ENCODE measurements around the gene MOCS2.

Gene MOCS2

DNA sequence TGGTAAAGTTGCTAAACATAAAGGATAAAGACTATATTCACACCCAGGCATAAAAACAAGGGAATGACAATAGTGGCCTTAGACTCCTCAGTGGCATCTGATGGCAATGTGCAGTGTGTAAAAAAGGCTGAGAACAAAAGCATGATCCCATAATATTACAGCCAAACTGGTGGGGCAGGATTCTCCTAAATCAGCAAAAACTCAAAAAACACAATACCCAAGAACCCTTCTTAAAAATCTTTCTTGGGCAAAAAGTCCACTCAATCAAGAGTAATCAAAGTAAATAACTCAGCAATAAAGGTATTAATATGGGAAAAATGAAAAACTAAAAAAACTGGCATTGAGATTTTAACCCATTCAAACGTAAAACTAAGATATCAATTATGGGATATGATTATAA lies 1.6 kb upstream of the MOCS2 start:
- H3K9me3 Mint-ChIP-seq = no peaks in the 10 kb centered on the region
- DNase-seq (no peak), ATAC-seq (replicated peaks) (no peak)
- peaks cover 4 to 10% of the 10 kb centered on the region in 2 donors for H3K36me3 Mint-ChIP-seq
- H3K4me3 Mint-ChIP-seq = no peak overlapping the region
- H3K4me1 Mint-ChIP-seq = peaks cover 14 to 21% of the 10 kb centered on the region in 2 donors
- no peak overlapping the region for H3K27ac Mint-ChIP-seq
- no peaks in the 10 kb centered on the region for H3K27me3 Mint-ChIP-seq

- H3K4me3 Mint-ChIP-seq = peak overlapping the region; percentile 94 to 96
- H3K27me3 Mint-ChIP-seq = no peaks in the 10 kb centered on the region
- no peaks in the 10 kb centered on the region for H3K9me3 Mint-ChIP-seq
- DNase-seq (no peak), ATAC-seq (replicated peaks) (peak; percentile 3 to 8)
- H3K4me1 Mint-ChIP-seq = peaks cover 16 to 26% of the 10 kb centered on the region in 2 donors
- H3K27ac Mint-ChIP-seq = peak overlapping the region; percentile 95
- H3K36me3 Mint-ChIP-seq = peaks cover 8 to 20% of the 10 kb centered on the region in 2 donors
Measured at GRCh38 chr5:53110156-53110555, 599 bp upstream of the MOCS2 start.

DNA sequence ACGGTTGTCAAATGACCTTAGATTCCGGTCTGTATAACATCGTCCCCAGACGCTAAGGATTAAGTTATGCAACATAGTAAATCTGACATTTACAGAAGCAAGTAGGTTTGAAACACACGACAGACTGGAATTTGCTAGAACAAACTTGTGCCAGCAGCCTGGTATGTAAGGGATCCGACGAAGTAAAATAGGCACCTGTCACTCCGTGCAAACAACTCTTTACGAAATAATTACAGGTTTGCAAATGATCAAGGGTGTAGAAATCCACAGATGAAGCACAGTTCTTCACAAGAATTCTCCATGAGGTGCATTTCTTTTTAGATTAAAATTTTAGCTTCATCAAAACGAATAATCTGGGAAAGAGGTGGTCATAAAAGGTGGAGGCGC lies 508 bp downstream of the MOCS2 start:
- H3K4me1 Mint-ChIP-seq = peaks cover 16 to 26% of the 10 kb centered on the region in 2 donors
- H3K36me3 Mint-ChIP-seq = peaks cover 6 to 23% of the 10 kb centered on the region in 2 donors
- peak; percentile 10 to 17 for ATAC-seq (replicated peaks)

GRCh38 chr5:53105611-53106300 lies 3.8 kb downstream of the MOCS2 start:
- peaks cover 15 to 31% of the 10 kb centered on the region in 2 donors for H3K4me1 Mint-ChIP-seq

More for the DNA sequence above, 508 bp downstream of the MOCS2 start:
- no peaks in the 10 kb centered on the region for H3K9me3 Mint-ChIP-seq
- peak overlapping the region; percentile 94 to 96 for H3K4me3 Mint-ChIP-seq
- no peaks in the 10 kb centered on the region for H3K27me3 Mint-ChIP-seq
- H3K27ac Mint-ChIP-seq = peak overlapping the region; percentile 95
- DNase-seq = no peak

DNA sequence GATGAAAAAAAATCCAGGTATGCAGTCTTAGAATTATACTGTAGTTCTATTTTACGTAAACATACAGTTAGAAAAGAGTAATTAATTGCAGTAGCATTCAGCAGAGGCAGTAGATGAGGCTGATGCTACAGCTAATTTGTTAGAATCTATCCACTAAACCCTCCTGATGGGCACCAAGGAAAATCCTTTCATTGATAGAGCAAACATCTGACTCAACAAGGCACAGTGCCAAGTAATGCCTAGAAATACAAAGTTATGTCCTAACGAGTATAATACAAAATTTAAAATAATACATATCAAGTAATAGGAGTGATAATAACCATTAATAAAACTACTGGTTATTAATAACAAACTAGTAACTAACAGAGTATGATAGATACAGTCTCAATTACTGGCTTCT lies 9.0 kb downstream of the MOCS2 start:
- no peak overlapping the region for H3K4me3 Mint-ChIP-seq
- peaks cover 3 to 13% of the 10 kb centered on the region in 2 donors for H3K4me1 Mint-ChIP-seq
- no peaks in the 10 kb centered on the region for H3K9me3 Mint-ChIP-seq
- ATAC-seq (replicated peaks) (no peak), DNase-seq (no peak)
- H3K36me3 Mint-ChIP-seq = peaks cover 15 to 46% of the 10 kb centered on the region in 2 donors
- H3K27ac Mint-ChIP-seq = no peak overlapping the region
- no peaks in the 10 kb centered on the region for H3K27me3 Mint-ChIP-seq

More at GRCh38 chr5:53105611-53106300, 3.8 kb downstream of the MOCS2 start:
- Mint-ChIP-seq H3K36me3 (peaks cover 12 to 38% of the 10 kb centered on the region in 2 donors), H3K27me3 (no peaks in the 10 kb centered on the region), H3K9me3 (no peaks in the 10 kb centered on the region), H3K4me3 (no peak overlapping the region), H3K27ac (no peak overlapping the region)
- no peak for ATAC-seq (replicated peaks)
- no peak for DNase-seq

DNA sequence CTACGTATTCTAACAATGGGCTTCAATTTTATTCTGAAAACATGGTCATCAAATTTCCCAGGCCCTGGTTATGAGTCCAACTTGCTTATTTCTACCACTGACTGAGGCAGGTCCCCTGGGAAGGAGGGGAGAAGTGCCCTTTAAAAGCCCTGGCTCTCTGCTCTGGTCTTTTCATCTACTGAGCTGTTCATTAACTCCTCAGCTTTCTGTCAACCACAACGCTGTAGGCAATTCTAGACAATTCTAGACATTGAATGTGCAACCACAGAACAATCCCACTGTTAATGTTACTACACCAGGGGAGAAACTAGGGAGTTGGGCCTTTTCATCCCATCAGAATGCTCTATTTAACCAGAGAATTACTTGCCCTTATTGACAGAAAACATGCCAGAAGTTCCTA lies 10.0 kb downstream of the MOCS2 start:
- peak in 1 of 2 donors; percentile 21 for ATAC-seq (replicated peaks)
- no peaks in the 10 kb centered on the region for H3K27me3 Mint-ChIP-seq
- no peak for DNase-seq
- peaks cover 15 to 39% of the 10 kb centered on the region in 2 donors for H3K36me3 Mint-ChIP-seq
- no peak overlapping the region for H3K4me3 Mint-ChIP-seq
- H3K27ac Mint-ChIP-seq = no peak overlapping the region
- peaks cover 3 to 13% of the 10 kb centered on the region in 2 donors for H3K4me1 Mint-ChIP-seq
- no peaks in the 10 kb centered on the region for H3K9me3 Mint-ChIP-seq

DNA sequence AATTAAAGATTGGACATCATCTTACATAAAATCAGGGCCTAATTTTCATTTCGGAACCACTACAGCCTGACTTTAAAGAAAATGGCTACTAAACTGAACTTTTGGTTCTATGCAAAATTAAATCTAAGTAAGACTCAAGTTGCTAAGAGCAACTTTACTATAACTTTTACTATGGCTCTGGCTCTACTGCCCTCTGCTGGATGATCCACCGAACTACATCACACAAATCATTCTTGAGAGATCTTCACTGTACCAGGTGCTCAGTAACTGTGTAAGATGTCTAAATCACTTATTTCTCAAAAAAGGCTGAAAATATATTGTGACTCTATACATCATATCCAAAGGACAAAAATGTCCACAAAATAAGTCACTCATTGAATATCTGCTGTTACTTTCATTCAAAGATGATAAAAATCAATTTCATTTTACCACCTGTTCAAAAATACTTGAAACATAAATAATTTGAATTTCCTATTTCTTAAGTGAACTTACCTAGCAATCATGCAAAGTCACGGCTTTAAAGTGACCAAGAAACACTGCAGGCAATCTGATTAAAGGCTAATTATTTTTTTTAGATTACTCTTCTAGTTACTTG lies 13.5 kb downstream of the MOCS2 start:
- Mint-ChIP-seq H3K9me3 (no peaks in the 10 kb centered on the region), H3K36me3 (peaks cover 9 to 24% of the 10 kb centered on the region in 2 donors), H3K27me3 (no peaks in the 10 kb centered on the region), H3K27ac (no peak overlapping the region), H3K4me1 (peaks cover 0 to 5% of the 10 kb centered on the region in 2 donors), H3K4me3 (no peak overlapping the region)
- ATAC-seq (replicated peaks) = peak; percentile 46 to 72
- peak; percentile 31 for DNase-seq

GRCh38 chr5:53095217-53095616 lies 14.3 kb downstream of the MOCS2 start:
- ATAC-seq (replicated peaks) = no peak
- no peaks in the 10 kb centered on the region for H3K9me3 Mint-ChIP-seq
- no peaks in the 10 kb centered on the region for H3K27me3 Mint-ChIP-seq
- peaks cover 9 to 24% of the 10 kb centered on the region in 2 donors for H3K36me3 Mint-ChIP-seq
- H3K27ac Mint-ChIP-seq = no peak overlapping the region
- no peak for DNase-seq
- H3K4me3 Mint-ChIP-seq = no peak overlapping the region
- H3K4me1 Mint-ChIP-seq = peaks cover 0 to 8% of the 10 kb centered on the region in 2 donors

GRCh38 chr5:53092242-53092641 lies 17.3 kb downstream of the MOCS2 start:
- Mint-ChIP-seq H3K4me1 (peaks cover 0 to 4% of the 10 kb centered on the region in 2 donors), H3K9me3 (no peaks in the 10 kb centered on the region), H3K4me3 (no peak overlapping the region), H3K27me3 (no peaks in the 10 kb centered on the region), H3K36me3 (peaks cover 0 to 4% of the 10 kb centered on the region in 2 donors), H3K27ac (no peak overlapping the region)
- DNase-seq = no peak
- no peak for ATAC-seq (replicated peaks)

DNA sequence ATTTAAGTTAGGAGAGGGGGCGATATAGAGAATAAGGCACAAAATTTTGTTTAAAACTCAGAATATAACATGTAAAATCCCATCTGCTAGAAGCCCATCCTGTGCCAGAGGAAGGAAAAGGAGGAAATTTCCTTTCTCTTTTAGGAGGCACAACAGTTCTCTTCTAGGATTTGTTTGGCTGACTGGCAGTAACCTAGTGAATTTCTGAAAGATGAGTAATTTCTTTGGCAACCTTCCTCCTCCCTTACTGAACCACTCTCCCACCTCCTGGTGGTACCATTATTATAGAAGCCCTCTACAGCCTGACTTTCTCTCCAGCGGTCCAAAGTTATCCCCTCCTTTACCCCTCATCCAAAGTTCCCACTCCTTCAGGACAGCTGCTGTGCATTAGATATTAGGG lies 18.3 kb downstream of the MOCS2 start:
- ATAC-seq (replicated peaks) = no peak
- Mint-ChIP-seq H3K27ac (no peak overlapping the region), H3K4me3 (no peak overlapping the region), H3K9me3 (no peaks in the 10 kb centered on the region), H3K36me3 (no peaks in the 10 kb centered on the region), H3K27me3 (no peaks in the 10 kb centered on the region), H3K4me1 (peaks cover 0 to 4% of the 10 kb centered on the region in 2 donors)
- DNase-seq = no peak

DNA sequence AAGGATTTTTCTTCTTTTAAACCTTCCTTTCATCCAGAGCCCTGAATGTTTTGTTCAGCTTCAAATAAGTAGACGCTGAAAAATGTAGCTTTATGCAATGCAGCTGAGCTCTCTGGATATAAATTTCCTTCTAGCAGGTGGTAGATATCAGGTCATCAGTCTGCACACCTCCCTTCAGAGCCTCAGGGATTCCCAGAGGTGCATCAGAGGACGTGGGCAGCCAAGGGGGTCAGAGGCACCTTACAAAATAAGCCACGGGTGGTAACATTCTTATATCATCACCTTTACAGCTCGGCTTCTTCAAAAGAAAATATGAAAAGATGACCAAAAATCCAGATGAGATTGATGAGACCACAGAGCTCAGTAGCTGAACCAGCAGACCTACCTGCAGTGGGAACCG lies 19.3 kb downstream of the MOCS2 start:
- Mint-ChIP-seq H3K4me1 (peaks cover 0 to 4% of the 10 kb centered on the region in 2 donors), H3K4me3 (no peak overlapping the region), H3K27ac (no peak overlapping the region), H3K36me3 (no peaks in the 10 kb centered on the region), H3K9me3 (no peaks in the 10 kb centered on the region), H3K27me3 (no peaks in the 10 kb centered on the region)
- no peak for DNase-seq
- ATAC-seq (replicated peaks) = no peak

DNA sequence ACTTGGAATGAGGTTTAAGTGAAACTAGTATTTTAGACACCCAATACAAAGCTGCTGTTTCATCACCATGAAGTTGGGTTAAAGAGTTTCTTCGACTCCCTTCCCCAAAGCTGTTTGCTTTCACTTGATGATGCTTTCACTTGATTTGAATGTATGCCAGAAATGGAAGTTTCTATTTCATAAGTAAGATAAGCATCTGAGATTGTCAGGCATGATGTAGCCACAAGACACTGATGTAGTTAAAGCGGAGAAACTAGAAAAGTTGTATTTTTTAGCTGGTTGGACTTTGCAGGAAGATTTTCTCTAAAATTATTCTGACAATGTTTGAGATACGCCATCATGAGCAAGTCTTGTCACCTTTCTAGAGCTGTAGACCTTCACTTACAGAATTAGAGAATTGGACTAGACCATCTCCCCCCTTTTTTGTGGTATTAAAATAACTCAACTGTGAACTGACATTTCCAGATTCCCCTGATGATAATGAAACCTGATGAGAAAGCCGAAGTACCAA lies 20.0 kb downstream of the MOCS2 start:
- no peak for DNase-seq
- no peak overlapping the region for H3K27ac Mint-ChIP-seq
- no peaks in the 10 kb centered on the region for H3K27me3 Mint-ChIP-seq
- H3K4me1 Mint-ChIP-seq = peaks cover 0 to 4% of the 10 kb centered on the region in 2 donors
- H3K9me3 Mint-ChIP-seq = no peaks in the 10 kb centered on the region
- no peak overlapping the region for H3K4me3 Mint-ChIP-seq
- no peak for ATAC-seq (replicated peaks)
- no peaks in the 10 kb centered on the region for H3K36me3 Mint-ChIP-seq

GRCh38 chr5:53087621-53088121 lies 21.9 kb downstream of the MOCS2 start:
- Mint-ChIP-seq H3K27ac (no peak overlapping the region), H3K4me3 (no peak overlapping the region), H3K4me1 (peaks cover 0 to 4% of the 10 kb centered on the region in 2 donors), H3K27me3 (peaks cover 0 to 5% of the 10 kb centered on the region in 2 donors), H3K36me3 (no peaks in the 10 kb centered on the region), H3K9me3 (no peaks in the 10 kb centered on the region)
- DNase-seq (no peak), ATAC-seq (replicated peaks) (no peak)

GRCh38 chr5:53087171-53087570 lies 22.4 kb downstream of the MOCS2 start:
- H3K9me3 Mint-ChIP-seq = no peaks in the 10 kb centered on the region
- ATAC-seq (replicated peaks) = no peak
- peaks cover 0 to 5% of the 10 kb centered on the region in 2 donors for H3K27me3 Mint-ChIP-seq
- no peak overlapping the region for H3K27ac Mint-ChIP-seq
- H3K4me3 Mint-ChIP-seq = no peak overlapping the region
- DNase-seq = no peak
- no peaks in the 10 kb centered on the region for H3K36me3 Mint-ChIP-seq
- peaks cover 0 to 4% of the 10 kb centered on the region in 2 donors for H3K4me1 Mint-ChIP-seq

Data from stimulated activated naive B cell treated with anti-CD40 and anti-IgM and Interleukin-4, amounts not matched to agents 10 μg/mL and 1 μg/mL and 100 μg/mL, for 72 hours (primary cell).